ENCODE data around the gene SMIM7. TPM values are rescaled to one million over a fixed set of nuclear protein-coding genes. Genes with fewer than 3 reads are reported as not detected.

The SMIM7 gene
- total and polyA plus RNA-seq, 2 of the 13 experiments (the other 11 are each of a cell fraction or from before 2014, with no cell fraction given): 55.7 to 74.9 TPM

GRCh38 chr19:16673231-16673630 lies 13.3 kb upstream of the SMIM7 start:
- no TSS peak for BruUV-seq (replicated peaks)
- H4K20me1 ChIP-seq (ENCODE audit: insufficient read depth, low read length): no peaks in the 10 kb centered on the region
- no peaks in the 10 kb centered on the region for H3K36me3 ChIP-seq (replicated peaks in 1 of 2; ENCODE audit: control insufficient read depth in 1 of 2, insufficient read depth in 2 of 2, low read length in 2 of 2)
- intact Hi-C loops (cut with micrococcal nuclease; ENCODE audit: unreplicated experiment): no loop called here
- H2AFZ ChIP-seq (ENCODE audit: low read length): no peak overlapping the region
- POLR2A ChIA-PET: no interaction called here
- H3K4me2 ChIP-seq (ENCODE audit: low read depth, low read length): no peak overlapping the region
- no peaks in the 10 kb centered on the region for H3K27me3 ChIP-seq (ENCODE audit: control insufficient read depth in 1 of 2, insufficient read depth in 2 of 2, low read length in 2 of 2)
- no peaks in the 10 kb centered on the region for H3K79me2 ChIP-seq (ENCODE audit: insufficient read depth, low read length)
- no peak for FAIRE-seq
- no peak for ATAC-seq
- in situ Hi-C loops (cut with HindIII; ENCODE audit: extremely low pct_ligation_motif_present, low pct_unique_long_range_greater_than_20kb): no loop called here
- H3K9ac ChIP-seq (ENCODE audit: insufficient read depth, low read depth, low read length): no peak overlapping the region
- H3K4me1 ChIP-seq (ENCODE audit: insufficient read depth, low read length): peaks cover 20% of the 10 kb centered on the region
- H3K9me3 ChIP-seq (ENCODE audit: low read length): no peaks in the 10 kb centered on the region
- H3K27ac ChIP-seq (ENCODE audit: extremely low read length, insufficient read depth, low read length): no peak overlapping the region
- CTCF ChIA-PET (ENCODE audit: low intra/inter-chr PET ratio, low total read pairs): no interaction called here
- H3K4me3 ChIP-seq (replicated peaks in 1 of 3; ENCODE audit: insufficient read depth in 1 of 3, low read depth in 2 of 3, low read length in 3 of 3): no peak overlapping the region
- 85% methylated on average over 3 of the region's 3 CpGs for WGBS (ENCODE audit: low lambda C conversion rate)
- DNase-seq (ENCODE audit: low spot score): no peak
- TF ChIP-seq ZNF687 (CRISPR knock-in tag; IDR thresholded peaks at IDR 0.05) (no peak), NR0B2 (CRISPR knock-in tag; IDR thresholded peaks at IDR 0.05) (no peak), SP140L (CRISPR knock-in tag; IDR thresholded peaks at IDR 0.05; ENCODE audit: borderline replicate concordance) (no peak), HNF1A (IDR thresholded peaks at IDR 0.05; ENCODE audit: low read depth) (no peak), HNF1A (CRISPR knock-in tag; IDR thresholded peaks at IDR 0.05; ENCODE audit: borderline replicate concordance) (no peak), ZKSCAN8 (CRISPR knock-in tag; IDR thresholded peaks at IDR 0.05; ENCODE audit: borderline replicate concordance) (no peak), ZNF639 (CRISPR knock-in tag; conservative IDR thresholded peaks at IDR 0.05) (no peak), CENPBD1 (CRISPR knock-in tag; IDR thresholded peaks at IDR 0.05; ENCODE audit: borderline replicate concordance, low read depth) (no peak), SIX1 (CRISPR knock-in tag; IDR thresholded peaks at IDR 0.05; ENCODE audit: borderline replicate concordance) (no peak), ZNF567 (CRISPR knock-in tag; IDR thresholded peaks at IDR 0.05; ENCODE audit: borderline replicate concordance) (no peak), JDP2 (CRISPR knock-in tag; IDR thresholded peaks at IDR 0.05; ENCODE audit: borderline replicate concordance) (no peak)
